HCT116 (cell line): ENCODE results near the gene PSMA7. TPM values are rescaled to one million over a fixed set of nuclear protein-coding genes. Genes with fewer than 3 reads are reported as not detected.

Experiments
- ATAC-seq: fragments of 200-7000 bp; cut with Tn5 transposase; 2 replicates; pipeline ENCODE4 v1.9.1; 2020; ENCODE audit warnings: mild to moderate bottlenecking, moderate library complexity
- BruUV-seq: library from RNA; stranded (reverse); fragments of 400-500 nt; replicated peaks from 2 replicates; lab custom pipeline; 2021; lab: Mats Ljungman, UMichigan
- CTCF ChIA-PET: fragments of 300-600 bp; sonication (Branson Sonifier 250); formaldehyde crosslinking; loops from one replicate; lab custom pipeline; 2021; ENCODE audit warnings: antibody characterized with exemption; lab: Charles Lee
- POLR2A ChIA-PET: fragments of 300-600, 350-600 bp; sonication (Branson Sonifier 250); formaldehyde crosslinking; loops from one replicate; lab custom pipeline; 2021; ENCODE audit warnings: antibody characterized with exemption; lab: Charles Lee
- RAD21 ChIA-PET, 2 experiments: fragments of 300-600 bp; sonication (Branson Sonifier 250); formaldehyde crosslinking; loops; one replicate each; lab custom pipeline; 2023; ENCODE audit warnings: low total read pairs in 2 of 2; ENCODE audit not compliant: uncharacterized antibody in 2 of 2, unreplicated experiment in 2 of 2, low non-redundant PET in 1 of 2; lab: Charles Lee
- DNase-seq: peaks from one replicate; pipeline ENCODE4 v3.0.0-alpha.2; 2010; ENCODE audit warnings: low read depth, low spot score
- H2AFZ ChIP-seq: fragments of 200-600 bp; shearing (Covaris generic), sonication (generic); 2 replicates; pipeline ENCODE4 v1.6.1; 2017; ENCODE audit warnings: low read depth, mixed run types, mixed read lengths, antibody characterized with exemption, low read length; ENCODE audit not compliant: poor library complexity, severe bottlenecking
- H3K27ac ChIP-seq: 2 replicates; pipeline ENCODE4 v1.5.1; 2012; ENCODE audit warnings: low read depth, low read length
- H3K27me3 ChIP-seq: fragments of 200-600 bp; sonication (generic); 2 replicates; pipeline ENCODE4 v1.6.1; 2016; ENCODE audit warnings: mixed run types, low read length, mixed read lengths; ENCODE audit not compliant: insufficient read depth
- H3K36me3 ChIP-seq, 2 experiments: fragments of 200-500 bp in 1 of 2; fragments of 200-600 bp in 1 of 2; sonication (Bioruptor generic) in 1 of 2; sonication (generic) in 1 of 2; 2 replicates each; pipeline versions ENCODE4 v1.5.1 to v1.6.1; 2014 to 2016; ENCODE audit warnings: low read length in 2 of 2, inconsistent platforms in 1 of 2, mixed read lengths in 1 of 2, mixed run types in 1 of 2; ENCODE audit not compliant: insufficient read depth in 2 of 2, control insufficient read depth in 1 of 2
- H3K4me1 ChIP-seq, 2 experiments: fragments of 200-600 bp in 1 of 2; sonication (generic) in 1 of 2; 2 replicates each; pipeline versions ENCODE4 v1.5.1 to v1.6.1; 2012 to 2017; ENCODE audit warnings: low read length in 2 of 2, inconsistent platforms in 1 of 2, mild to moderate bottlenecking in 1 of 2, mixed read lengths in 1 of 2, mixed run types in 1 of 2, moderate library complexity in 1 of 2; ENCODE audit not compliant: insufficient read depth in 2 of 2, control insufficient read depth in 1 of 2
- H3K4me2 ChIP-seq: fragments of 200-600 bp; sonication (generic); 2 replicates; pipeline ENCODE4 v1.6.1; 2017; ENCODE audit warnings: mixed run types, low read length, mixed read lengths
- H3K4me3 ChIP-seq, 2 experiments: fragments of 200-600 bp in 1 of 2; sonication (generic) in 1 of 2; replicated peaks in 1 of 2; 2 replicates each; pipeline ENCODE4 v1.5.1; 2011 to 2016; ENCODE audit warnings: low read length in 2 of 2, control low read depth in 1 of 2, low read depth in 1 of 2, mild to moderate bottlenecking in 1 of 2, mixed read lengths in 1 of 2, mixed run types in 1 of 2
- H3K79me2 ChIP-seq: fragments of 200-600 bp; sonication (generic); 2 replicates; pipeline ENCODE4 v1.6.1; 2017; ENCODE audit warnings: mild to moderate bottlenecking, mixed run types, low read length, moderate library complexity, mixed read lengths; ENCODE audit not compliant: insufficient read depth
- H3K9ac ChIP-seq: fragments of 200-600 bp; sonication (generic); 2 replicates; pipeline ENCODE4 v1.6.1; 2016; ENCODE audit warnings: low read length, mixed read lengths
- H3K9me2 ChIP-seq: fragments of 200-600 bp; sonication (generic), shearing (Covaris generic); 2 replicates; pipeline ENCODE4 v1.6.1; 2017; ENCODE audit warnings: mixed run types, mild to moderate bottlenecking, moderate library complexity; ENCODE audit not compliant: insufficient read depth
- H3K9me3 ChIP-seq, 2 experiments: fragments of 200-500 bp in 1 of 2; fragments of 200-600 bp in 1 of 2; sonication (Bioruptor generic) in 1 of 2; sonication (generic) in 1 of 2; 2 replicates each; pipeline ENCODE4 v1.6.1; 2014 to 2017; ENCODE audit warnings: low read length in 2 of 2, mixed read lengths in 2 of 2, inconsistent platforms in 1 of 2, low read depth in 1 of 2, mild to moderate bottlenecking in 1 of 2, mixed run types in 1 of 2, moderate library complexity in 1 of 2; ENCODE audit not compliant: control insufficient read depth in 1 of 2, insufficient read depth in 1 of 2
- H4K20me1 ChIP-seq: fragments of 200-600 bp; sonication (generic), shearing (Covaris generic); 2 replicates; pipeline ENCODE4 v1.6.1; 2017; ENCODE audit warnings: mixed run types, mild to moderate bottlenecking, moderate library complexity; ENCODE audit not compliant: insufficient read depth
- CBX3 ChIP-seq: IDR thresholded peaks from 2 replicates; pipeline ENCODE4 v1.6.1; 2012; ENCODE audit warnings: low read depth
- CEBPB ChIP-seq: IDR thresholded peaks from 2 replicates; pipeline ENCODE4 v1.6.1; 2012; ENCODE audit warnings: low read depth
- EGR1 ChIP-seq: IDR thresholded peaks from 2 replicates; pipeline ENCODE4 v1.6.1; 2012; ENCODE audit warnings: low read depth
- ELF1 ChIP-seq: IDR thresholded peaks from 2 replicates; pipeline ENCODE4 v1.6.1; 2012; ENCODE audit warnings: low read depth, borderline replicate concordance
- FOSL1 ChIP-seq: IDR thresholded peaks from 2 replicates; pipeline ENCODE4 v1.6.1; 2012; ENCODE audit warnings: low read depth
- JUND ChIP-seq: IDR thresholded peaks from 2 replicates; pipeline ENCODE4 v1.6.1; 2012
- POLR2A ChIP-seq: IDR thresholded peaks from 2 replicates; pipeline ENCODE4 v1.7.0; 2011; ENCODE audit warnings: borderline replicate concordance; ENCODE audit not compliant: insufficient read depth, insufficient read length; ENCODE audit errors: extremely low read depth
- POLR2AphosphoS5 ChIP-seq: IDR thresholded peaks from 2 replicates; pipeline ENCODE4 v1.6.1; 2011; ENCODE audit warnings: mild to moderate bottlenecking, low read depth, low read length, moderate library complexity
- RAD21 ChIP-seq: IDR thresholded peaks from 2 replicates; pipeline ENCODE4 v1.6.1; 2012; ENCODE audit warnings: low read depth, mild to moderate bottlenecking
- SIN3A ChIP-seq: IDR thresholded peaks from 2 replicates; pipeline ENCODE4 v1.6.1; 2012; ENCODE audit warnings: low read depth
- SP1 ChIP-seq: IDR thresholded peaks from 2 replicates; pipeline ENCODE4 v1.6.1; 2012; ENCODE audit warnings: low read depth
- SRF ChIP-seq: IDR thresholded peaks from 2 replicates; pipeline ENCODE4 v1.6.1; 2012; ENCODE audit warnings: low read depth
- TCF7L2 ChIP-seq: IDR thresholded peaks from 2 replicates; pipeline ENCODE4 v1.7.0; 2011; ENCODE audit warnings: borderline replicate concordance, inconsistent platforms; ENCODE audit not compliant: insufficient read depth, insufficient read length; ENCODE audit errors: extremely low read depth
- ZFX ChIP-seq: fragments of 450-650 bp; IDR thresholded peaks from 2 replicates; pipeline ENCODE4 v1.6.1; 2017
- ZNF274 ChIP-seq: fragments of 200-500 bp; sonication (Bioruptor generic); IDR thresholded peaks from 2 replicates; pipeline ENCODE4 v1.6.1; 2014; ENCODE audit warnings: mild to moderate bottlenecking, low read depth, low read length, inconsistent platforms
- intact Hi-C: fragments of 100-400 bp; cut with micrococcal nuclease; formaldehyde crosslinking; loops from 2 replicates; pipeline ENCODE4 v1.10.0; 2022
- total RNA-seq: library from RNA; stranded (reverse); gene quantifications from one replicate; pipeline ENCODE4 v1.2.1, GENCODE V29; 2021; ENCODE audit not compliant: unreplicated experiment
- TF ChIP-seq, protein P1 (sequence below), 3 experiments: fragments of 200-600 bp in 1 of 3; sonication (generic) in 1 of 3; IDR thresholded peaks in 2 of 3; conservative IDR thresholded peaks in 1 of 3; 2 replicates each; pipeline ENCODE4 v1.5.1; 2012 to 2017; ENCODE audit warnings: low read depth in 2 of 3, low read length in 2 of 3, antibody characterized with exemption in 1 of 3, borderline replicate concordance in 1 of 3, control low read depth in 1 of 3, mild to moderate bottlenecking in 1 of 3, mixed read lengths in 1 of 3, mixed run types in 1 of 3, moderate library complexity in 1 of 3; ENCODE audit not compliant: insufficient read depth in 1 of 3
- TF ChIP-seq, protein P2 (sequence below): IDR thresholded peaks from 2 replicates; pipeline ENCODE4 v1.6.1; 2012
- TF ChIP-seq, protein P3 (sequence below): IDR thresholded peaks from 2 replicates; pipeline ENCODE4 v1.6.1; 2011; ENCODE audit warnings: mild to moderate bottlenecking, low read length, moderate library complexity; ENCODE audit not compliant: insufficient replicate concordance; ENCODE audit errors: extremely low read depth
- TF ChIP-seq, protein P4 (sequence below): IDR thresholded peaks from 2 replicates; pipeline ENCODE4 v1.6.1; 2012; ENCODE audit warnings: low read depth

PSMA7 gene
- total RNA-seq, 1 experiment from 2014 or later: 364 TPM

DNA sequence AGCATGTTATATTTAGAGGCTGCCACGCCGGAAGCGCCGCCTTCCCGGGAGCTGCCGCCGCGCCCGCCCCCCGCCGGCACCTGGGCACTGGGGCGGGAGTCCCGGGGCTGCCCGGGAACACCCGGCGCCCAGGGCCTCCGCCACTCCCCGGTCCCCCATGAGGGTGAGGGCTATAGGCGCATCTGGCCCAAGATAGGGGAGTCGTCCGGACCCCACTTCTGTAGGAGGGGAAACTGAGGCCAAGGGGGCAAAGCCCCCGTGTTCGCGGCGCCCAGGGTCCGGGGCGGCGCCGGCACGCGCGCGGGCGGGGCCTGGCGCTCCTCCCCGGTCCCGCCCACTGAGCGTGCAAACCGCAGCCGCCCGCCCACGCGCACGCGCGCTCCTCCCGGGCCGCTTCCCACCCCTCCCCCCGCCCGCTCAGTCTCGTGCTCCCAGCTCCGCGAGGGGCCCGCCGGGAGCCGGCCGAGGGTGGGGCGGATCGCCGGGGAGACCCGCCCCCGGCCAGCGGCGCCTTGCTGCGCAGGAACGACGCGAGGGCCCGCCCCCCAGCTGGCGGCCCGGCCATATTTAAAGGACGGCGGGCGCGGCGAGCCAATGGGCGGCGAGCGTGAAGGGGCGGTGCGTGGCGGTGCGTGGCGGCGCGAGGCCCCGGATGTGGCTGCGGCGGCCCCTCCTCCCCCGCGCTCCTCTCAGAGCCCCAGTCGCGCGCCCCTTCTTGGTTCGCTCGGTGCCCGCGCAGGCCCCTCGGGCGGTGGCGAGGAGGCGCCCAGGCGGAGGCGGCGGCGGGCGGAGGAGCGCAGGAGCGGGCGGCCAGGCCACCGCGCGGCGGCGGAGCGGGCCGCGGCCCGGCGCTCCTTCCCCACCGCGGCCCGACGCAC lies 21.2 kb downstream of the PSMA7 start, which contains the start of gene LSM14B:
LSM14B (plus strand) TSS at position 700 of the 878 bp plus-strand sequence. CDS start 192 bp downstream, outside the sequence.
- ATAC-seq (peak; percentile 86), DNase-seq (peak; percentile 89)
- no TSS peak for BruUV-seq
- no peak within 1 kb of the TSS for H2AFZ ChIP-seq
- CTCF ChIA-PET: interaction anchor here (0.7 to 1.8 kb wide), 3 partner anchors 35 to 378 kb away, joined by 3 to 8 read pairs (median 3); no protein-coding TSS in a partner anchor
- H3K79me2 ChIP-seq: peaks cover 25% of the 10 kb centered on the region
- H3K4me3 ChIP-seq: peak within 1 kb of the TSS; percentile 53 to 75
- H3K9me3 ChIP-seq: no peaks in the 10 kb centered on the region
- RAD21 ChIA-PET: no interaction called here
- intact Hi-C loops: loop anchor here (5.0 kb wide), 1 partner anchor 55 kb away; the partner anchor contains the start of gene TAF4
- peak within 1 kb of the TSS; percentile 97 for H3K4me2 ChIP-seq
- peaks cover 12 to 26% of the 10 kb centered on the region in 2 experiments for H3K4me1 ChIP-seq
- H4K20me1 ChIP-seq: no peaks in the 10 kb centered on the region; the same call in 1 of the 2 replicates
- peaks cover 11 to 17% of the 10 kb centered on the region in 2 experiments; a peak in 3 of 4 replicates for H3K36me3 ChIP-seq
- H3K27me3 ChIP-seq: no peaks in the 10 kb centered on the region
- no peaks in the 10 kb centered on the region for H3K9me2 ChIP-seq
- H3K27ac ChIP-seq: peak within 1 kb of the TSS; percentile 97
- POLR2A ChIA-PET: interaction anchor here (0.6 to 1.9 kb wide), 6 partner anchors 14 to 111 kb away, joined by 3 to 10 read pairs (median 4); no protein-coding TSS in a partner anchor
- peak within 1 kb of the TSS; percentile 89 for H3K9ac ChIP-seq
- no peak for TF ChIP-seq ZNF274
- TF ChIP-seq, protein P1, sequence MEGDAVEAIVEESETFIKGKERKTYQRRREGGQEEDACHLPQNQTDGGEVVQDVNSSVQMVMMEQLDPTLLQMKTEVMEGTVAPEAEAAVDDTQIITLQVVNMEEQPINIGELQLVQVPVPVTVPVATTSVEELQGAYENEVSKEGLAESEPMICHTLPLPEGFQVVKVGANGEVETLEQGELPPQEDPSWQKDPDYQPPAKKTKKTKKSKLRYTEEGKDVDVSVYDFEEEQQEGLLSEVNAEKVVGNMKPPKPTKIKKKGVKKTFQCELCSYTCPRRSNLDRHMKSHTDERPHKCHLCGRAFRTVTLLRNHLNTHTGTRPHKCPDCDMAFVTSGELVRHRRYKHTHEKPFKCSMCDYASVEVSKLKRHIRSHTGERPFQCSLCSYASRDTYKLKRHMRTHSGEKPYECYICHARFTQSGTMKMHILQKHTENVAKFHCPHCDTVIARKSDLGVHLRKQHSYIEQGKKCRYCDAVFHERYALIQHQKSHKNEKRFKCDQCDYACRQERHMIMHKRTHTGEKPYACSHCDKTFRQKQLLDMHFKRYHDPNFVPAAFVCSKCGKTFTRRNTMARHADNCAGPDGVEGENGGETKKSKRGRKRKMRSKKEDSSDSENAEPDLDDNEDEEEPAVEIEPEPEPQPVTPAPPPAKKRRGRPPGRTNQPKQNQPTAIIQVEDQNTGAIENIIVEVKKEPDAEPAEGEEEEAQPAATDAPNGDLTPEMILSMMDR (IDR thresholded peaks at IDR 0.05 in 2 of 3, conservative IDR thresholded peaks at IDR 0.05 in 1 of 3; ENCODE audit: borderline replicate concordance in 1 of 3, insufficient read depth in 1 of 3, low read depth in 2 of 3, low read length in 2 of 3): no peak
- TF ChIP-seq CBX3: no peak; the same call in 1 of the 2 replicates
- TF ChIP-seq, protein P2, sequence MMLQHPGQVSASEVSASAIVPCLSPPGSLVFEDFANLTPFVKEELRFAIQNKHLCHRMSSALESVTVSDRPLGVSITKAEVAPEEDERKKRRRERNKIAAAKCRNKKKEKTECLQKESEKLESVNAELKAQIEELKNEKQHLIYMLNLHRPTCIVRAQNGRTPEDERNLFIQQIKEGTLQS: no peak
- TF ChIP-seq SRF: no peak
- TF ChIP-seq POLR2AphosphoS5: peak; percentile 48
- peak; percentile 87 for TF ChIP-seq EGR1
- TF ChIP-seq FOSL1: no peak
- TF ChIP-seq, protein P3, sequence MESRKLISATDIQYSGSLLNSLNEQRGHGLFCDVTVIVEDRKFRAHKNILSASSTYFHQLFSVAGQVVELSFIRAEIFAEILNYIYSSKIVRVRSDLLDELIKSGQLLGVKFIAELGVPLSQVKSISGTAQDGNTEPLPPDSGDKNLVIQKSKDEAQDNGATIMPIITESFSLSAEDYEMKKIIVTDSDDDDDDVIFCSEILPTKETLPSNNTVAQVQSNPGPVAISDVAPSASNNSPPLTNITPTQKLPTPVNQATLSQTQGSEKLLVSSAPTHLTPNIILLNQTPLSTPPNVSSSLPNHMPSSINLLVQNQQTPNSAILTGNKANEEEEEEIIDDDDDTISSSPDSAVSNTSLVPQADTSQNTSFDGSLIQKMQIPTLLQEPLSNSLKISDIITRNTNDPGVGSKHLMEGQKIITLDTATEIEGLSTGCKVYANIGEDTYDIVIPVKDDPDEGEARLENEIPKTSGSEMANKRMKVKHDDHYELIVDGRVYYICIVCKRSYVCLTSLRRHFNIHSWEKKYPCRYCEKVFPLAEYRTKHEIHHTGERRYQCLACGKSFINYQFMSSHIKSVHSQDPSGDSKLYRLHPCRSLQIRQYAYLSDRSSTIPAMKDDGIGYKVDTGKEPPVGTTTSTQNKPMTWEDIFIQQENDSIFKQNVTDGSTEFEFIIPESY: no peak
- no peak for TF ChIP-seq ELF1
- TF ChIP-seq SP1: peak; percentile 63
- TF ChIP-seq POLR2A: peak; percentile 10
- TF ChIP-seq CEBPB: no peak
- TF ChIP-seq, protein P4, sequence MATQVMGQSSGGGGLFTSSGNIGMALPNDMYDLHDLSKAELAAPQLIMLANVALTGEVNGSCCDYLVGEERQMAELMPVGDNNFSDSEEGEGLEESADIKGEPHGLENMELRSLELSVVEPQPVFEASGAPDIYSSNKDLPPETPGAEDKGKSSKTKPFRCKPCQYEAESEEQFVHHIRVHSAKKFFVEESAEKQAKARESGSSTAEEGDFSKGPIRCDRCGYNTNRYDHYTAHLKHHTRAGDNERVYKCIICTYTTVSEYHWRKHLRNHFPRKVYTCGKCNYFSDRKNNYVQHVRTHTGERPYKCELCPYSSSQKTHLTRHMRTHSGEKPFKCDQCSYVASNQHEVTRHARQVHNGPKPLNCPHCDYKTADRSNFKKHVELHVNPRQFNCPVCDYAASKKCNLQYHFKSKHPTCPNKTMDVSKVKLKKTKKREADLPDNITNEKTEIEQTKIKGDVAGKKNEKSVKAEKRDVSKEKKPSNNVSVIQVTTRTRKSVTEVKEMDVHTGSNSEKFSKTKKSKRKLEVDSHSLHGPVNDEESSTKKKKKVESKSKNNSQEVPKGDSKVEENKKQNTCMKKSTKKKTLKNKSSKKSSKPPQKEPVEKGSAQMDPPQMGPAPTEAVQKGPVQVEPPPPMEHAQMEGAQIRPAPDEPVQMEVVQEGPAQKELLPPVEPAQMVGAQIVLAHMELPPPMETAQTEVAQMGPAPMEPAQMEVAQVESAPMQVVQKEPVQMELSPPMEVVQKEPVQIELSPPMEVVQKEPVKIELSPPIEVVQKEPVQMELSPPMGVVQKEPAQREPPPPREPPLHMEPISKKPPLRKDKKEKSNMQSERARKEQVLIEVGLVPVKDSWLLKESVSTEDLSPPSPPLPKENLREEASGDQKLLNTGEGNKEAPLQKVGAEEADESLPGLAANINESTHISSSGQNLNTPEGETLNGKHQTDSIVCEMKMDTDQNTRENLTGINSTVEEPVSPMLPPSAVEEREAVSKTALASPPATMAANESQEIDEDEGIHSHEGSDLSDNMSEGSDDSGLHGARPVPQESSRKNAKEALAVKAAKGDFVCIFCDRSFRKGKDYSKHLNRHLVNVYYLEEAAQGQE: no peak
- peak; percentile 39 for TF ChIP-seq TCF7L2
- TF ChIP-seq RAD21: no peak
- 0 out of 2 replicates have a peak, but pooled peaks have one; percentile 1 for TF ChIP-seq ZFX
- no peak; the same call in 1 of the 2 replicates for TF ChIP-seq SIN3A
- TF ChIP-seq JUND: no peak
